ENCODE data around the gene ATP8A2.

- no peak for TF ChIP-seq CTCF (IDR thresholded peaks at IDR 0.05; ENCODE audit: insufficient read depth, low read depth, low read length)
- TF ChIP-seq EZH2 (IDR thresholded peaks at IDR 0.05; ENCODE audit: insufficient read depth, low read length) = no peak
These were observed 404.9 kb downstream of the ATP8A2 start for GRCh38 chr13:25776722-25777121.

Measured in astrocyte (in vitro differentiated cells and primary cell).